Measurements from ENCODE around the gene KRTAP21-3. TPM values are rescaled to one million over a fixed set of nuclear protein-coding genes. Genes with fewer than 3 reads are reported as not detected.

Gene KRTAP21-3
- total RNA-seq, 1 donor from 2014 or later: not detected

DNA sequence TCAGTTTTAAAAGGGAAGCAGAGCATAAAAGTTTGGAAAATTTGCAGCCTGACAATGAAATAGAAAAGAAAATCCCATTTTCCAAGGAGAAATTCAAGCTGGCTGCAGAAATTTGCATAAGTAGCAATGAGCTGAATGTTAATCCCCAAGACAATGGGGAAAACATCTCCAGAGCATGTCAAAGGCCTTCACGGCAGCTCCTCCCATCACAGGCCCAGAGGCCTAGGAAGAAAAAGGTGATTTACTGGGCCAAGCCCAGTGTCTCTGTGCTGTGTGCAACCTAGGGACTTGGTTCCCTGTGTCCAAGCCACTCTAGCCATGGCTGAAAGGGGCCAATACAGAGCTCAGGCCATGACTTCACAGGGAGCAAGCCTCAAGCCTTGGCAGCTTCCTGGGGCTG is 49.8 kb downstream of the KRTAP21-3 start:
- intact Hi-C loops (cut with micrococcal nuclease): no loop called here

Other genes starting within 250 kb of the KRTAP21-3 start
- gene KRTAP19-1, start 238.4 kb downstream of the KRTAP21-3 start, total RNA-seq: not detected in 2 replicates
- gene KRTAP19-2, start 231.3 kb downstream of the KRTAP21-3 start, total RNA-seq: not detected in 2 replicates
- gene KRTAP19-3, start 226.8 kb downstream of the KRTAP21-3 start, total RNA-seq: not detected in 2 replicates
- not detected in 2 replicates for gene KRTAP19-4, start 221.6 kb downstream of the KRTAP21-3 start, total RNA-seq
- gene KRTAP19-5, start 216.6 kb downstream of the KRTAP21-3 start, total RNA-seq: not detected in 2 replicates
- gene KRTAP19-6, start 176.9 kb downstream of the KRTAP21-3 start, total RNA-seq: not detected in 2 replicates
- not detected in 2 replicates for gene KRTAP19-7, start 157.5 kb downstream of the KRTAP21-3 start, total RNA-seq
- not detected in 2 replicates for gene KRTAP22-2, start 128.4 kb downstream of the KRTAP21-3 start, total RNA-seq
- not detected in 2 replicates for gene KRTAP6-3, start 126.3 kb downstream of the KRTAP21-3 start, total RNA-seq
- not detected in 2 replicates for gene KRTAP6-2, start 119.9 kb downstream of the KRTAP21-3 start, total RNA-seq
- not detected in 2 replicates for gene KRTAP22-1, start 117.7 kb downstream of the KRTAP21-3 start, total RNA-seq
- not detected in 2 replicates for gene KRTAP6-1, start 104.8 kb downstream of the KRTAP21-3 start, total RNA-seq
- gene KRTAP20-1, start 102.4 kb downstream of the KRTAP21-3 start, total RNA-seq: not detected in 2 replicates
- gene KRTAP20-4, start 98.2 kb downstream of the KRTAP21-3 start, total RNA-seq: not detected in 2 replicates
- not detected in 2 replicates for gene KRTAP20-2, start 83.6 kb downstream of the KRTAP21-3 start, total RNA-seq
- not detected in 2 replicates for gene KRTAP20-3, start 75.9 kb downstream of the KRTAP21-3 start, total RNA-seq
- not detected in 2 replicates for gene KRTAP21-2, start 28.5 kb upstream of the KRTAP21-3 start, total RNA-seq
- not detected in 2 replicates for gene KRTAP21-1, start 36.7 kb upstream of the KRTAP21-3 start, total RNA-seq
- gene KRTAP8-1, start 94.5 kb upstream of the KRTAP21-3 start, total RNA-seq: not detected in 2 replicates
- not detected in 2 replicates for gene KRTAP7-1, start 111.0 kb upstream of the KRTAP21-3 start, total RNA-seq
- gene KRTAP11-1, start 162.8 kb upstream of the KRTAP21-3 start, total RNA-seq: 0.27 TPM in 1 of 2 replicates, not detected in the other